ENCODE results near the gene PGBD1. TPM values are rescaled to one million over a fixed set of nuclear protein-coding genes. Genes with fewer than 3 reads are reported as not detected.
A peak's percentile ranks its signal among the peaks of the same experiment; 100 is the strongest.

PGBD1 gene
- total and polyA plus RNA-seq, 2 of the 13 experiments (the other 11 are each of a cell fraction or from before 2014, with no cell fraction given) = 3.6 to 6.9 TPM

DNA sequence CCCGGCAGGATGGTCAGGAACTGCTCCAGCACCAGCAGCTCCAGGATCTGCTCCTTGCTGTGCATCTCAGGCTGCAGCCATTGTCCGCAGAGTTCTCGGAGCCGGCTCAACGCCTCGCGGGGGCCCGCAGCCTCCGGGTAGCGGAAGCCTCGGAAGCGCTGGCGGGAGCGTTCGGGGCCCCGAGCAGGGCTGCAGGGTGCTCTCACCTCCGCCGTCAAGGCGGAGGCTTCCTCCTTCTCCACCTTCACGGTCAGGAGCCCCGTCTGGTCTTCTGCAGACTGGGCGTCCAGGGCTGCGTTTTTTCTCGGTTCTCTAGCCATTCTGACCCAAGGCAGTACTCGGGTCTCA, 29.7 kb upstream of the PGBD1 start (continued):
- TF ChIP-seq ZNF253 (CRISPR knock-in tag; IDR thresholded peaks at IDR 0.05; ENCODE audit: borderline replicate concordance) = no peak
- no peak for TF ChIP-seq SIN3A (IDR thresholded peaks at IDR 0.05; ENCODE audit: borderline replicate concordance, low read depth, low read length)
- TF ChIP-seq AGO1 (IDR thresholded peaks at IDR 0.05; ENCODE audit: low read depth, low read length, poor library complexity, severe bottlenecking) = peak; percentile 41
- TF ChIP-seq ZNF570 (CRISPR knock-in tag; IDR thresholded peaks at IDR 0.05; ENCODE audit: borderline replicate concordance) = no peak
- TF ChIP-seq, protein P1, sequence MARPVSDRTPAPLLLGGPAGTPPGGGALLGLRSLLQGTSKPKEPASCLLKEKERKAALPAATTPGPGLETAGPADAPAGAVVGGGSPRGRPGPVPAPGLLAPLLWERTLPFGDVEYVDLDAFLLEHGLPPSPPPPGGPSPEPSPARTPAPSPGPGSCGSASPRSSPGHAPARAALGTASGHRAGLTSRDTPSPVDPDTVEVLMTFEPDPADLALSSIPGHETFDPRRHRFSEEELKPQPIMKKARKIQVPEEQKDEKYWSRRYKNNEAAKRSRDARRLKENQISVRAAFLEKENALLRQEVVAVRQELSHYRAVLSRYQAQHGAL (CRISPR knock-in tag; IDR thresholded peaks at IDR 0.05; ENCODE audit: not compliant biosample characterization) = no peak
- TF ChIP-seq, protein P2, sequence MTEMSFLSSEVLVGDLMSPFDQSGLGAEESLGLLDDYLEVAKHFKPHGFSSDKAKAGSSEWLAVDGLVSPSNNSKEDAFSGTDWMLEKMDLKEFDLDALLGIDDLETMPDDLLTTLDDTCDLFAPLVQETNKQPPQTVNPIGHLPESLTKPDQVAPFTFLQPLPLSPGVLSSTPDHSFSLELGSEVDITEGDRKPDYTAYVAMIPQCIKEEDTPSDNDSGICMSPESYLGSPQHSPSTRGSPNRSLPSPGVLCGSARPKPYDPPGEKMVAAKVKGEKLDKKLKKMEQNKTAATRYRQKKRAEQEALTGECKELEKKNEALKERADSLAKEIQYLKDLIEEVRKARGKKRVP (CRISPR knock-in tag; IDR thresholded peaks at IDR 0.05) = no peak
- peak; percentile 40 for TF ChIP-seq AGO2 (optimal IDR thresholded peaks at IDR 0.05; ENCODE audit: low read depth, low read length)
- no peak for TF ChIP-seq ZNF629 (CRISPR knock-in tag; conservative IDR thresholded peaks at IDR 0.05)
- TF ChIP-seq, protein P3, sequence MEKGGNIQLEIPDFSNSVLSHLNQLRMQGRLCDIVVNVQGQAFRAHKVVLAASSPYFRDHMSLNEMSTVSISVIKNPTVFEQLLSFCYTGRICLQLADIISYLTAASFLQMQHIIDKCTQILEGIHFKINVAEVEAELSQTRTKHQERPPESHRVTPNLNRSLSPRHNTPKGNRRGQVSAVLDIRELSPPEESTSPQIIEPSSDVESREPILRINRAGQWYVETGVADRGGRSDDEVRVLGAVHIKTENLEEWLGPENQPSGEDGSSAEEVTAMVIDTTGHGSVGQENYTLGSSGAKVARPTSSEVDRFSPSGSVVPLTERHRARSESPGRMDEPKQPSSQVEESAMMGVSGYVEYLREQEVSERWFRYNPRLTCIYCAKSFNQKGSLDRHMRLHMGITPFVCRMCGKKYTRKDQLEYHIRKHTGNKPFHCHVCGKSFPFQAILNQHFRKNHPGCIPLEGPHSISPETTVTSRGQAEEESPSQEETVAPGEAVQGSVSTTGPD (CRISPR knock-in tag; IDR thresholded peaks at IDR 0.05) = no peak
- no peak for TF ChIP-seq SAP130 (CRISPR knock-in tag; IDR thresholded peaks at IDR 0.05; ENCODE audit: low read depth)
- TF ChIP-seq, protein P4, sequence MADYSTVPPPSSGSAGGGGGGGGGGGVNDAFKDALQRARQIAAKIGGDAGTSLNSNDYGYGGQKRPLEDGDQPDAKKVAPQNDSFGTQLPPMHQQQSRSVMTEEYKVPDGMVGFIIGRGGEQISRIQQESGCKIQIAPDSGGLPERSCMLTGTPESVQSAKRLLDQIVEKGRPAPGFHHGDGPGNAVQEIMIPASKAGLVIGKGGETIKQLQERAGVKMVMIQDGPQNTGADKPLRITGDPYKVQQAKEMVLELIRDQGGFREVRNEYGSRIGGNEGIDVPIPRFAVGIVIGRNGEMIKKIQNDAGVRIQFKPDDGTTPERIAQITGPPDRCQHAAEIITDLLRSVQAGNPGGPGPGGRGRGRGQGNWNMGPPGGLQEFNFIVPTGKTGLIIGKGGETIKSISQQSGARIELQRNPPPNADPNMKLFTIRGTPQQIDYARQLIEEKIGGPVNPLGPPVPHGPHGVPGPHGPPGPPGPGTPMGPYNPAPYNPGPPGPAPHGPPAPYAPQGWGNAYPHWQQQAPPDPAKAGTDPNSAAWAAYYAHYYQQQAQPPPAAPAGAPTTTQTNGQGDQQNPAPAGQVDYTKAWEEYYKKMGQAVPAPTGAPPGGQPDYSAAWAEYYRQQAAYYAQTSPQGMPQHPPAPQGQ (CRISPR knock-in tag; IDR thresholded peaks at IDR 0.05; ENCODE audit: borderline replicate concordance) = no peak
- no peak for TF ChIP-seq EP300 (IDR thresholded peaks at IDR 0.05; ENCODE audit: low read depth in 2 of 2, low read length in 2 of 2)
- no peak for TF ChIP-seq EP300 (CRISPR knock-in tag; IDR thresholded peaks at IDR 0.05; ENCODE audit: borderline replicate concordance)
- TF ChIP-seq NKX3-1 (CRISPR knock-in tag; IDR thresholded peaks at IDR 0.05) = 0 out of 2 replicates have a peak, but pooled peaks have one; percentile 9
- no peak for TF ChIP-seq WIZ (CRISPR knock-in tag; IDR thresholded peaks at IDR 0.05)
- TF ChIP-seq XRCC5 (optimal IDR thresholded peaks at IDR 0.05; ENCODE audit: low read length) = no peak
- 0 out of 2 replicates have a peak, but pooled peaks have one; percentile 30 for TF ChIP-seq KLF15 (CRISPR knock-in tag; IDR thresholded peaks at IDR 0.05; ENCODE audit: borderline replicate concordance)
- TF ChIP-seq ZKSCAN1 (IDR thresholded peaks at IDR 0.05; ENCODE audit: low read length) = no peak
- TF ChIP-seq TCF12 (IDR thresholded peaks at IDR 0.05) = no peak
- 0 out of 2 replicates have a peak, but pooled peaks have one; percentile 40 for TF ChIP-seq TCF12 (CRISPR knock-in tag; IDR thresholded peaks at IDR 0.05)
- 0 out of 2 replicates have a peak, but pooled peaks have one; percentile 15 for TF ChIP-seq ZNF501 (CRISPR knock-in tag; IDR thresholded peaks at IDR 0.05)
- TF ChIP-seq, protein P5, sequence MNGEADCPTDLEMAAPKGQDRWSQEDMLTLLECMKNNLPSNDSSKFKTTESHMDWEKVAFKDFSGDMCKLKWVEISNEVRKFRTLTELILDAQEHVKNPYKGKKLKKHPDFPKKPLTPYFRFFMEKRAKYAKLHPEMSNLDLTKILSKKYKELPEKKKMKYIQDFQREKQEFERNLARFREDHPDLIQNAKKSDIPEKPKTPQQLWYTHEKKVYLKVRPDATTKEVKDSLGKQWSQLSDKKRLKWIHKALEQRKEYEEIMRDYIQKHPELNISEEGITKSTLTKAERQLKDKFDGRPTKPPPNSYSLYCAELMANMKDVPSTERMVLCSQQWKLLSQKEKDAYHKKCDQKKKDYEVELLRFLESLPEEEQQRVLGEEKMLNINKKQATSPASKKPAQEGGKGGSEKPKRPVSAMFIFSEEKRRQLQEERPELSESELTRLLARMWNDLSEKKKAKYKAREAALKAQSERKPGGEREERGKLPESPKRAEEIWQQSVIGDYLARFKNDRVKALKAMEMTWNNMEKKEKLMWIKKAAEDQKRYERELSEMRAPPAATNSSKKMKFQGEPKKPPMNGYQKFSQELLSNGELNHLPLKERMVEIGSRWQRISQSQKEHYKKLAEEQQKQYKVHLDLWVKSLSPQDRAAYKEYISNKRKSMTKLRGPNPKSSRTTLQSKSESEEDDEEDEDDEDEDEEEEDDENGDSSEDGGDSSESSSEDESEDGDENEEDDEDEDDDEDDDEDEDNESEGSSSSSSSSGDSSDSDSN (CRISPR knock-in tag; IDR thresholded peaks at IDR 0.05) = peak; percentile 62; the same call in 1 of the 2 replicates
- no peak for TF ChIP-seq MAFF (IDR thresholded peaks at IDR 0.05; ENCODE audit: low read depth, low read length)
- no peak for TF ChIP-seq MYC (CRISPR knock-in tag; IDR thresholded peaks at IDR 0.05; ENCODE audit: borderline replicate concordance)

All from HepG2 (cell line).